Activated T-helper 1 cell treated with anti-CD3 and anti-CD28 coated beads, Interleukin-12 subunit alpha, Interleukin-12 subunit beta, Interleukin-2, Interleukin-4 antibody, amounts not matched to agents 30 ng/mL and 10 ng/mL and 1 ng/mL, durations not matched to agents 14 hours and 24 hours and 36 hours (primary cell): Measurements from ENCODE around the gene IL17RD. TPM values are rescaled to one million over a fixed set of nuclear protein-coding genes. Genes with fewer than 3 reads are reported as not detected.

ENCODE experiments used
- DNase-seq: peaks from one replicate; pipeline ENCODE4 v3.0.0; 2021; ENCODE audit warnings: low spot score
- H3K27ac Mint-ChIP-seq: one replicate; pipeline ENCODE4 v1.8.0; 2021; ENCODE audit warnings: mild to moderate bottlenecking, mixed read lengths
- H3K27me3 Mint-ChIP-seq: one replicate; pipeline ENCODE4 v1.8.0; 2022; ENCODE audit warnings: mild to moderate bottlenecking, moderate library complexity, mixed read lengths; ENCODE audit not compliant: insufficient read depth
- H3K36me3 Mint-ChIP-seq: one replicate; pipeline ENCODE4 v1.8.0; 2021; ENCODE audit warnings: low read depth, mixed read lengths
- H3K4me1 Mint-ChIP-seq: one replicate; pipeline ENCODE4 v1.8.0; 2021; ENCODE audit warnings: low read depth, mixed read lengths
- H3K4me3 Mint-ChIP-seq: one replicate; pipeline ENCODE4 v1.8.0; 2021; ENCODE audit warnings: mild to moderate bottlenecking, moderate library complexity, mixed read lengths
- H3K9me3 Mint-ChIP-seq: one replicate; pipeline ENCODE4 v1.8.0; 2021; ENCODE audit warnings: mixed read lengths
- intact Hi-C: fragments of 100-400 bp; cut with micrococcal nuclease; formaldehyde crosslinking; loops from one replicate; pipeline ENCODE4 v1.15.1; 2024
- total RNA-seq: library from RNA; stranded (reverse); gene quantifications from 2 replicates; pipeline ENCODE4 v1.2.3, GENCODE V29; 2022

IL17RD gene
- total RNA-seq, 1 donor from 2014 or later, result not detected

- Mint-ChIP-seq H3K27ac (no peak overlapping the region), H3K36me3 (no peaks in the 10 kb centered on the region), H3K4me1 (no peaks in the 10 kb centered on the region), H3K27me3 (peaks cover 23% of the 10 kb centered on the region), H3K9me3 (no peaks in the 10 kb centered on the region), H3K4me3 (no peak overlapping the region)
- intact Hi-C loops, result no loop called here
- DNase-seq, result no peak
Observed at GRCh38 chr3:57135964-57136719, 29.0 kb downstream of the IL17RD start.

DNA sequence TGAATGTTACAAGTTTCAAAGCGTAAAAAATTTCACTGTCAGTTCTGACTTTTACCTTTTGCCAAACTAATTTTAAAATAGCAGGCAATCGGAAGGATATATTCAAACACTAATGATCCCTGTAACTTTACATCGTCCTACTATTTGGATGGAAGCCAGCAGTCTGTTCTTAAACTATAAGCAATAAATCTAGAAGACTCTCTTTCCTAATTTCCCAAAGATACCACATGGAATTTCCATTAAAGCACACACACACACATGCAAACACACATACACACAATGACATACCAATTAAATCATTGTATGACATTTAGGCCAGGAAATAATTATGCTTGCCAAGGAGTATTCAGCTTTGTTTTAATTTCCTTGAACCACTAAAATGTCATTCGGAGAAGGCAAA, 32.0 kb downstream of the IL17RD start:
- Mint-ChIP-seq H3K4me1 (no peaks in the 10 kb centered on the region), H3K27ac (no peak overlapping the region), H3K36me3 (no peaks in the 10 kb centered on the region), H3K4me3 (no peak overlapping the region), H3K9me3 (no peaks in the 10 kb centered on the region), H3K27me3 (peaks cover 21% of the 10 kb centered on the region)
- DNase-seq, result no peak
- intact Hi-C loops, result no loop called here

- Mint-ChIP-seq H3K27ac (no peak overlapping the region), H3K4me3 (no peak overlapping the region), H3K36me3 (no peaks in the 10 kb centered on the region), H3K9me3 (no peaks in the 10 kb centered on the region), H3K27me3 (peaks cover 18% of the 10 kb centered on the region), H3K4me1 (no peaks in the 10 kb centered on the region)
- intact Hi-C loops, result no loop called here
- no peak for DNase-seq
Observed at GRCh38 chr3:57132674-57133073, 32.5 kb downstream of the IL17RD start.

- Mint-ChIP-seq H3K36me3 (no peaks in the 10 kb centered on the region), H3K27me3 (peaks cover 14% of the 10 kb centered on the region), H3K4me1 (no peaks in the 10 kb centered on the region), H3K9me3 (no peaks in the 10 kb centered on the region), H3K4me3 (no peak overlapping the region), H3K27ac (no peak overlapping the region)
- DNase-seq, result no peak
- intact Hi-C loops, result no loop called here
Observed at GRCh38 chr3:57131210-57131588, 34.0 kb downstream of the IL17RD start.

- Mint-ChIP-seq H3K4me3 (no peak overlapping the region), H3K27me3 (peaks cover 14% of the 10 kb centered on the region), H3K4me1 (no peaks in the 10 kb centered on the region), H3K27ac (no peak overlapping the region), H3K9me3 (no peaks in the 10 kb centered on the region), H3K36me3 (no peaks in the 10 kb centered on the region)
- no peak for DNase-seq
- intact Hi-C loops, result no loop called here
Observed at GRCh38 chr3:57130571-57131209, 34.5 kb downstream of the IL17RD start.

- Mint-ChIP-seq H3K36me3 (no peaks in the 10 kb centered on the region), H3K27me3 (peaks cover 11% of the 10 kb centered on the region), H3K4me3 (no peak overlapping the region), H3K4me1 (no peaks in the 10 kb centered on the region), H3K27ac (no peak overlapping the region), H3K9me3 (no peaks in the 10 kb centered on the region)
- intact Hi-C loops, result no loop called here
- no peak for DNase-seq
Observed at GRCh38 chr3:57128826-57129667, 36.1 kb downstream of the IL17RD start.

GRCh38 chr3:57127891-57128518, 37.1 kb downstream of the IL17RD start:
- Mint-ChIP-seq H3K9me3 (no peaks in the 10 kb centered on the region), H3K4me3 (no peak overlapping the region), H3K27me3 (peaks cover 10% of the 10 kb centered on the region), H3K27ac (no peak overlapping the region), H3K4me1 (no peaks in the 10 kb centered on the region), H3K36me3 (no peaks in the 10 kb centered on the region)
- intact Hi-C loops, result no loop called here
- no peak for DNase-seq

DNA sequence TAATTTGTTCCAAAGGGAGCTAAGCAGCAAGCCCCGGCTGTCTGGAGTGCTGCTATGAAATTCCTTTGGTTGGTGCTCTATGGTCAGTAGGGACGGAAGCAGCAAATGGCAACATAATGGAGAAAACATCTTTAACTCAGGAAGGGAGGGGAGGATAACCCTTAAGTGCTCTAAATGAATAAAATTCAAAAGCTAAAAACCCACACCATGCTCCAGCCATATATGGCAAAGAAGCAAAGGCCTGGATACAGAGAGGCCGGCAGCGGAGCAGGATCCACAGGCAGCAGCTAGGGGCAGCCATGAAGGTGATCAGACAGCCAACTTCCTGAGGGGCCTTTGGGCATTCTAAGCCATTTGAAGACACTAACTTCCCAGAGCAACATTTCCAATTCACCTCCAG, 38.9 kb downstream of the IL17RD start:
- Mint-ChIP-seq H3K4me3 (no peak overlapping the region), H3K27me3 (peaks cover 11% of the 10 kb centered on the region), H3K36me3 (no peaks in the 10 kb centered on the region)

GRCh38 chr3:57120451-57121174, 44.5 kb downstream of the IL17RD start:
- DNase-seq, result no peak
- no peaks in the 10 kb centered on the region for H3K36me3 Mint-ChIP-seq
- intact Hi-C loops, result no loop called here
- H3K27ac Mint-ChIP-seq, result no peak overlapping the region
- H3K27me3 Mint-ChIP-seq, result peaks cover 16% of the 10 kb centered on the region
- no peak overlapping the region for H3K4me3 Mint-ChIP-seq
- no peaks in the 10 kb centered on the region for H3K4me1 Mint-ChIP-seq
- no peaks in the 10 kb centered on the region for H3K9me3 Mint-ChIP-seq

More for the DNA sequence above, 38.9 kb downstream of the IL17RD start:
- no peak for DNase-seq
- intact Hi-C loops, result no loop called here
- no peaks in the 10 kb centered on the region for H3K4me1 Mint-ChIP-seq
- H3K27ac Mint-ChIP-seq, result no peak overlapping the region
- H3K9me3 Mint-ChIP-seq, result no peaks in the 10 kb centered on the region

DNA sequence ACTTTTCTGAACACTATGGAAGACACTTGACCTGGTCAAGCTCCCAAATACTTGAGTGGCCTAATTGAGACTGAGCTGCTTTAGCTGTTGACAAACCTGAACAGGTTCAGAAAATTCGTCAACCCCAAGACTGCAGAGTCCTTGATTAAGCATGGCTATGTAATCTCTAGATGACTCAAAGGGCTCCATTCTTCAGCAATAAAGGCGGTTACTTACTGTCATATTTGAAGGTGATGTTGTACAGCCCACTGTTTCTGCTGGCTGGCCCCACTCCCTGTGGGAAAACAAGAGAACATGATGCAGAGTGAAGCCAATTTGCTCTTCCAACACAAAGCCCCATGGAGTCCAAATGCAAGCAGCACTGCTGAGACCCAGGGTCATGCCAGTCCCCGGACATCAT, 45.1 kb downstream of the IL17RD start:
- no peaks in the 10 kb centered on the region for H3K36me3 Mint-ChIP-seq
- peaks cover 21% of the 10 kb centered on the region for H3K27me3 Mint-ChIP-seq
- no peak overlapping the region for H3K27ac Mint-ChIP-seq
- H3K9me3 Mint-ChIP-seq, result no peaks in the 10 kb centered on the region
- intact Hi-C loops, result no loop called here
- DNase-seq, result no peak
- no peaks in the 10 kb centered on the region for H3K4me1 Mint-ChIP-seq
- no peak overlapping the region for H3K4me3 Mint-ChIP-seq

- no peaks in the 10 kb centered on the region for H3K36me3 Mint-ChIP-seq
- intact Hi-C loops, result no loop called here
- no peak overlapping the region for H3K27ac Mint-ChIP-seq
- H3K27me3 Mint-ChIP-seq, result peaks cover 21% of the 10 kb centered on the region
- no peaks in the 10 kb centered on the region for H3K4me1 Mint-ChIP-seq
- H3K9me3 Mint-ChIP-seq, result no peaks in the 10 kb centered on the region
- H3K4me3 Mint-ChIP-seq, result no peak overlapping the region
- no peak for DNase-seq
Observed at GRCh38 chr3:57118254-57118653, 46.9 kb downstream of the IL17RD start.

- peaks cover 19% of the 10 kb centered on the region for H3K27me3 Mint-ChIP-seq
- H3K27ac Mint-ChIP-seq, result no peak overlapping the region
- DNase-seq, result no peak
- intact Hi-C loops, result no loop called here
- no peaks in the 10 kb centered on the region for H3K36me3 Mint-ChIP-seq
- H3K4me3 Mint-ChIP-seq, result no peak overlapping the region
- H3K9me3 Mint-ChIP-seq, result no peaks in the 10 kb centered on the region
- H3K4me1 Mint-ChIP-seq, result no peaks in the 10 kb centered on the region
Observed at GRCh38 chr3:57116501-57116900, 48.7 kb downstream of the IL17RD start.
